Measurements from ENCODE around the gene CD3G.

The CD3G gene

DNA sequence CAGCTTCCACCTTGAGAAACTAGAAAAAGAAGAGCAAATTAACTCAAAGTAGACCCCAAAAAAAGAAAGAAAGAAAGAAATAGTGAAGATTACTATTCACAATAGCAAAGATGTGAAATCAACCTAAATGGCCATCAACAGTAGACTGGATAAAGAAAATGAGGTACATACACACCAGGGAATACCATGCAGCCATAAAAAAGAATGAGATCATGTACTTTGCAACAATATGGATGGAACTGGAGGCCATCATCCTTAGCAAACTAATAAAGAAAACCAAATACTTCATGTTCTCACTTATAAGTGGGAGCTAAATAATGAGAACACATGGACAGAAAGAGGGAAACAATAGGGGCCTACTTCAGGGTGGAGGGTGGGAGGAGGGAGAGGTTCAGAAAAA lies 15.4 kb upstream of the CD3G start:
- DNase-seq, result no peak

DNA sequence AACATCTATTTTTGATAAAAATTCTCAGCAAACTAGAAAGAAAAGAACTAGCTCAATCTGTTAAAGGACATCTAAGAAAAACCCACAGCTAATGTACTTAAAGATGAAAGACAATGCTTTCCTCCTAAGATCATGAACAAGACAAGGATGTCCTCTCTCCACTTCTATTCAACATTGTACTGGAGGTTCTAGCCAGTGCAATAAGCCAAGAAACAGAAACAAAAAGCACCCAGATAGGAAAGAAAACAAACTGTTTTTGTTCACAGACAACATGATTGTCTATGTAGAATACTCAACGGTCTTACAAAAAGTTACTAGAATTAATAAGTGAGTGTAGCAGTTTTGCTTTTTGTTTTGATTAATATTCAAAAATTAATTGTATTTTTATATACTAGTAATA lies 9.4 kb upstream of the CD3G start:
- DNase-seq, result no peak

GRCh38 chr11:118338637-118339061 lies 5.5 kb upstream of the CD3G start:
- no peak for DNase-seq

DNA sequence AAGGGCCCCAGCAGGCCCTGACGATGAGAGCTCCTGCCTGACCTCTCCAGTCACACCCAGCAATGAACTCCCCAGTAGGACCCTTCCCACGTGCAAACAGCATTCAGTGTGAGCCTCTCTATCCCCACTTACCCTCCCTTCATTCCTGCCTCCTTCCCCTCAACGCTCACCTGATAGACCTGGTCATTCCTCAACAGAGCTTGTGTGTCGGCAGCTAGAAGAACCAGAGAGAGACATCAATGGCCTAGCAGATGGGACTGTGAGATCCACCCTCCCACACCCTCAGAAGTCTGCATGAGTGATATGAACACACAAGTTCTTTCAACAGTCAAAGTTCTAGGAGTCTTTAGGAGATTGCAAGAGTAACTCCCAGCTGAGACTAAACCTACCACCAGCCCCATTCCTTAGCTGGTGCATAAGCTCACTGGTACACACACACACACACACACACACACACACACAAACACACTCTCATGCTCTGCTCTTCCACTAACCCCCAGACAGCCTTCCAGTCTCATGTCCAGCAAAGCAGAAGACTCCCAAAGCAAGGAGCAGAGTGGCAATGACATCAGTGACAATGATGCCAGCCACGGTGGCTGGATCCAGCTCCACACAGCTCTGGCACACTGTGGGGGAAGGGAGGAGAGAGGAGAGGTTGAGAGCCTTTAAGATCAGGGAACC lies 4.7 kb upstream of the CD3G start:
- no peak for DNase-seq

GRCh38 chr11:118340449-118340848 lies 3.7 kb upstream of the CD3G start:
- no peak for DNase-seq

GRCh38 chr11:118341261-118341660 lies 2.9 kb upstream of the CD3G start:
- no peak for DNase-seq

DNA sequence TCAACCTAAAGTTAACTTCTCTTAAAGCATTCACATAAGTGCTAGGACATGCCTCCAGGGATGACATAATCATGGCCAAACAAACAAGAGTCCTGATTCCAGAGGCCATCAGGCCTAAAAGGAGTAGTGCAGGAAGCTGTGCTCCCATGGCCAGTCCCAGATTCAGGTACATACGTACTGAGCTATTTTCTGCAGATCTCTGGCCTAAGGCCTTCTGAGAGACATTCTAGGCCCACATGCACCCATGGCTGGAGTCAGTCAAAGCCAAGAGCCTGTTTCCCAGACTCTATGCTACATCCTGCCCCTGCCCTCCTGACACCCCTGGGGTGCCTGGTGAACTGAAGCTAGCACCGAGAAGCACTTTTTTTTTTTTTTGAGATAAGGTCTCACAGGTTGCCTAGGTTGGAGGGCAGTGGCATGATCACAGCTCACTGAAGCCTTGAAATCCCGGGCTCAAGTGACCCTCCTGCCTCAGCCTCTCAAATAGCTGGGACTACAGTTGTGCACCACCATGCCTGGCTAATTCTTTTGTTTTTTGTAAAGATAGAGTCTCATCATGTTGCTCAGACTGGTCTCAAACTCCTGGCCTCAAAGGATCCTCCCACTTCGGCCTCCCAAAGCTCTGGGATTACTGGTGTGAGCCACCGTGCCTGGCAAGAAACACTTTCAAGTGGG lies 2.2 kb upstream of the CD3G start:
- DNase-seq, result no peak

DNA sequence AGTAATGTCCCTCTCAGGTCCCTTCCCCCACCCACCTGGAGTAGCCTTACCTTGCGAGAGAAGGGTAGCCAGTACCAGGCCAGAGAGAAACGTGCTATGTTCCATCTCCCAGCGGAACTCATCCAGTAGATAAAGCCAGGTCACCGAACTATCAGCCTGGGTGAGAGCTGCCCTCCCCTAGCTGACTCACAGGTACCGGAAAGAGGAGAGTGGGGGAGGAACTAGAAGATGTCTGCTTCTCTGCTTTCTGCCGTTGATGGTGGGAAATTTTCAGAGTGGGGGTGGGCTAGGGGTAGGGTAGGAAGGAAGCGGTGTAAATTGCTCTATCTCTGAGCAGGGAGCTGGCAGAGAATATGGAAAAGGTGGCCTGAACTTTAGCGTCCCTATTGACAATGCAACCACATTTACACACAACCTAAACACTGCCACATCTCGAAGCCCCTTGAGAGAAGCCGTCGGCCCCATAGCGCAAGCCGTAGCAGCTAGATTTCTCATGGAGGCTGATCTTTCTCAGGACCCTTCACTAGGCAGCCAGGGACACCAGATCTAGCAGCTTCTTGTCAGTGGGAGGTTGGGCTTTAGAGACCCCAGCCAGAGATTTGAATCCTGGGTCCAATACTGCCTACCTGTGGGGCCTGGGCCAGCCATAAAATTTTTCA lies 1.5 kb upstream of the CD3G start, which contains the start of gene CD3D:
Gene CD3D (minus strand): TSS at position 203 of the 659 bp plus-strand sequence. CDS start 98 bp downstream, at position 105.
- no peak for DNase-seq

GRCh38 chr11:118343248-118343647 lies 896 bp upstream of the CD3G start:
- DNase-seq, result no peak

- no peak for DNase-seq
Measured at GRCh38 chr11:118349475-118349874, 5.3 kb downstream of the CD3G start.

DNA sequence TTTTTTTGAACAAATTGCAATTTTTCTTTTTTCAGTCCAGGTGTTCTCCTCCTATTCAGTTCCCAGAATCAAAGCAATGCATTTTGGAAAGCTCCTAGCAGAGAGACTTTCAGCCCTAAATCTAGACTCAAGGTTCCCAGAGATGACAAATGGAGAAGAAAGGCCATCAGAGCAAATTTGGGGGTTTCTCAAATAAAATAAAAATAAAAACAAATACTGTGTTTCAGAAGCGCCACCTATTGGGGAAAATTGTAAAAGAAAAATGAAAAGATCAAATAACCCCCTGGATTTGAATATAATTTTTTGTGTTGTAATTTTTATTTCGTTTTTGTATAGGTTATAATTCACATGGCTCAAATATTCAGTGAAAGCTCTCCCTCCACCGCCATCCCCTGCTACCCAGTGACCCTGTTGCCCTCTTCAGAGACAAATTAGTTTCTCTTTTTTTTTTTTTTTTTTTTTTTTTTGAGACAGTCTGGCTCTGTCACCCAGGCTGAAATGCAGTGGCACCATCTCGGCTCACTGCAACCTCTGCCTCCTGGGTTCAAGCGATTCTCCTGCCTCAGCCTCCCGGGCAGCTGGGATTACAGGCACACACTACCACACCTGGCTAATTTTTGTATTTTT lies 9.1 kb downstream of the CD3G start:
- DNase-seq, result peak in 1 of 2 experiments; percentile 21

DNA sequence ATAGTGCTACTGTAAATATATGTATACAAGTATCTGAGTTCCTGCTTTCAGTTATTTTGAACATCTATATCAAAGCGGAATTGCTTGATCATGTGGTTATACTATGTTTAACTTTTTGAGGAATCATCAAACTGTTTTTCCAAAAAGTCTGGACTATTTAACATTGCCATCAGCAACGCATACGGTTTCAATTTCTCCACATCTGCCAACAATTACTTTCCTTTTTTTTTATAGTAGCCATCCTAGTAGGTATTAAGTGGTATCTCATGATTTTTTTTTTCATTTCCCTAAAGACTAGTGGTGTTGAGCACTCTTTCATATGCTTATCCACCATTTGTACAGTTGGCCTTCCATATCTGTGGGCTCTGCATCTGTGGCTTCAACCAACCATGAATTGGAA lies 13.9 kb downstream of the CD3G start:
- DNase-seq, result no peak

DNA sequence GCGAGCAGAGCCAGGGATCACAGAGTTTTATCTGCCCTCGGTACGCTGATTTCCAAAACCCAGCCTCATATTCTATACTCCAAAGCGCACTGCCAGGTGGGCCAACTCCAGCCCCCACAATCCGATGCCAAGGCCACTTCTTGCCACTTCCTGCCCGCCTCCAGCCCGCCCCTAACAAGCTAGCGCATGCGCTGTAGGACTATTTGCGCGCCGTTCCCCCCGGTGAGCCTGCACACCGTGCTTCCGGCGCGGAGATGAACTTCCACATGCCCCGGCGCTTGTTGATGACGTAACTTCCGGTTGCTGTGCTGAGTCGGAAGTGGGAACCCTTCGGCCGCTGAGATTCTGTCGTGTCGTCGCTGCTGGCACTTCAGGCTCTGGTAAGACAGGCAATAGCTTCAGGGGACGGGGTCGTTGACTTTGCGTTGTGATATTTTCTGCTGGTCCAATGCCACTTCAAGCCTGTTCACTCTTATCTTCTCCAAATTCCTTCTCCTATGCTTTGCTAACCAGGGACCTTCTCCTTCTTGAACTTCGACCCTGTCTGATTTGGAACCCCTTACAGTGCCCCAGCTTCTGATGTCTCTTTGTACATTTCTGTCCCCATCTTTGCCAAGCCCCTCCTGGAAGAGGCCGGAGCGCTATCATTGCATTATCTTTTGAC lies 15.3 kb downstream of the CD3G start, which contains the start of gene UBE4A:
Gene UBE4A (plus strand): TSS at position 306 of the 664 bp plus-strand sequence. CDS start 5,481 bp downstream, outside the sequence.
- DNase-seq, result peak; percentile 96 to 98

DNA sequence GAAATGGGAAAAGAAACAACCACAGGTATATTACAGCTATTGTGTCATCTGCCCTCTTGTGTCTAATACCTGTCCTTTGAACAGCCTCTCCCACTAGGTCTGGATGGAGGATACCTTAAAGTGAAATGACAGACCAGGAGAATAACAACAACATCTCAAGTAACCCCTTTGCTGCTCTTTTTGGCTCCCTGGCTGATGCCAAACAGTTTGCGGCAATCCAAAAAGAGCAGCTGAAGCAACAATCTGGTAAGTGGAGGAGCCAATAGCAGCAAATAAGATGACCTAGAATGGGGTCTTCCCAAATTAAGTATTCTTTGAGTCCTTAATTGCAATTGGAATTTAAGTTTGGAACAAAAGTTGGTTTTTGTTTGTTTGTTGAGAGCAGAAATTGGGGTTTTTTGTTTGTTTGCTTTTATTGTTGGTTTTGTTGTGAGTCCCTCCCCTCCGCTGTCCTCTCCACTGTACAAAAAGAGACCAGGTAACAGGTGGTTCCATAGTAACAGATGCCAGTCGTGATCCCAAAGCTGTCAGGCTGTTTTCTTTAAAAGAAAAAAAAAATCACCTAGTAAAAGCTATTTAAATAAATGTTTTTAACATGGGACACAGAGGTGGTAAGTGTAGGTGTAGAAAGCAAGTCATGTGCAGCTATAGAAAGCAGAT lies 20.9 kb downstream of the CD3G start:
- no peak for DNase-seq

GRCh38 chr11:118366287-118366686 lies 22.1 kb downstream of the CD3G start:
- DNase-seq, result no peak

DNA sequence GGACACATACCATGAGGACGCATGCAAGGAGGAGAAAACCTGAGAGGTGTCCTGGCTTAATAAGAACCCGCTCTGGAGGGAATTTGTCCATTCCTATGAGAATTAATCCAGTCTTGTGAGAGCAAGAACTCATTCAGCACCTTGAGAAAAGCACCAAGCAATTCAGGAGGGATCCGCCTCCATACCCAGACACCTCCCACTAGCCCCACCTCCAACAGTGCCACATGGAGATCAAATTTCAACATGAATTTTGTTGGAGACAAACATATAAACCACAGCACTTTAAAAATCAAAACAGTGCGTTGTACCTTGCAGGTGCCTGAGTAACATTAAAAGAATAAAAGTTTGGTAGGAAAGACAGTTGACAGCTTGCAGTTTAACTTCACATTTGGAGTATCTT lies 26.6 kb downstream of the CD3G start:
- DNase-seq, result no peak

GRCh38 chr11:118373263-118373662 lies 29.1 kb downstream of the CD3G start:
- no peak for DNase-seq

- no peak for DNase-seq
Measured at GRCh38 chr11:118373871-118374270, 29.7 kb downstream of the CD3G start.

DNA sequence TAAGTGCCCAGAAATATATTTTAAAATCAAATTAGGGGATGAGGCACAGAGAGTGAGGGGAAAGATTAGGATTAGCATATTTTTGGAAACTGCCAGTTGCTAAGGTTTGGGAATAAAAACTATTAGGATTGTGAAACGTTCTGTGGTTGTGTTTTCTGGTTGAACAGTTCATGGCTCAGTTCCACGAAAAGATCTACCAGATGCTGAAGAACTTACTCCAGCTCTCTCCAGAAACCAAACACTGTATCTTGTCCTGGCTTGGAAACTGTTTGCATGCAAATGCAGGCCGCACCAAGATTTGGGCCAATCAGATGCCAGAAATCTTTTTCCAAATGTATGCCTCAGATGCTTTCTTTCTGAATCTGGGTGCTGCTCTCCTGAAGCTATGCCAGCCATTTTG lies 30.6 kb downstream of the CD3G start:
- no peak for DNase-seq

DNA sequence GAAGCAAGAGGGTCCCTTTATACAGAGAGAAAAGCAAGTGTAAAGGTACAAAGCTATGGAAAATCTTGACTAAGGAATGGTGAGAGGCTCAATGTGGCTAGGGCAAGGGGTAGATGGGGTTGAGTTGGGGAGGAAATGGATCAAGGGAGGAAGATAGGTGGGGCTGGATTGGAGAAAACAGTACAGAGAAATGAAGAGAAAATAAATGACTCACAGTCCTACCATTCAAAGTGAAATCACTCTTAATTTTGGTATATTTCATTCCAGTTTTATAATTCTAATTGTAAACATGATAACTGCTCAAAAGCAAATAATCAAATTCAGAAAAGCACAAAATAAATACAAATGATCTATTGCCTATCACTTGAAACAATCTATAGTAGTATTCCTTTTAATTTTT lies 31.8 kb downstream of the CD3G start:
- DNase-seq, result no peak

DNA sequence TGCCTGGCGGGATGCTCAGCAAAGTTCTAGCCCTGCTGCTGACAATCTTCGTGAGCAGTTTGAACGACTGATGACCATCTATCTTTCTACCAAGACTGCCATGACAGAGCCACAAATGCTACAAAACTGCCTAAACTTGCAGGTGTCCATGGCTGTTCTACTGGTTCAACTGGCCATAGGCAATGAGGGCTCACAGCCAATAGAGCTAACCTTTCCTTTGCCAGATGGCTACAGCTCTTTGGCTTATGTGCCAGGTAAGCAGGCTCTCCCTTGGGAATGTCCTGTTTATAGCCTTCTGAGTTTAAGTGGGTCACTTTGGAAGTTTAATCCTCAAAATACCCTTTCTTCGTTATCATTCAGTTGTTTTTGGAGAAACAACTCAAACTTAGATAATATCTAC lies 35.4 kb downstream of the CD3G start:
- DNase-seq, result no peak

GRCh38 chr11:118380571-118380970 lies 36.4 kb downstream of the CD3G start:
- DNase-seq, result no peak

Data from NCI-H446 (cell line).